HepG2 (cell line): ENCODE results near the gene CTDP1. TPM values are rescaled to one million over a fixed set of nuclear protein-coding genes. Genes with fewer than 3 reads are reported as not detected.

Experiments used
- ATAC-seq: fragments of 200-7000 bp; cut with Tn5 transposase; 3 replicates; pipeline ENCODE4 v1.9.1; 2020; ENCODE audit warnings: mild to moderate bottlenecking, moderate library complexity
- BruUV-seq: library from RNA; stranded (reverse); fragments of 400-500 nt; replicated peaks from 2 replicates; lab custom pipeline; 2021; lab: Mats Ljungman, UMichigan
- CTCF ChIA-PET: fragments of 300-600 bp; formaldehyde crosslinking; extraction: SDS; loops from one replicate; lab custom pipeline; 2021; ENCODE audit warnings: low total read pairs, inconsistent platforms, low intra/inter-chr PET ratio; lab: Yijun Ruan, JAX
- POLR2A ChIA-PET: fragments of 350-600 bp; sonication (Branson Sonifier 250); formaldehyde crosslinking; loops from one replicate; lab custom pipeline; 2020; ENCODE audit warnings: antibody characterized with exemption, inconsistent platforms; lab: Yijun Ruan, JAX
- DNase-seq: peaks from one replicate; pipeline ENCODE4 v3.0.0-alpha.2; 2015; ENCODE audit warnings: low spot score
- FAIRE-seq: peaks from 3 replicates; lab custom pipeline; 2011; peaks lifted over from hg19 to GRCh38; lab: Jason Lieb, UNC
- H2AFZ ChIP-seq: one replicate; pipeline ENCODE4 v1.6.1; 2011; ENCODE audit warnings: low read length, inconsistent platforms
- H3K27ac ChIP-seq: fragments of 300-600 bp; 3 replicates; pipeline ENCODE4 v1.8.0; 2011; ENCODE audit warnings: mixed run types, mild to moderate bottlenecking, mixed read lengths, low read length, inconsistent platforms; ENCODE audit not compliant: insufficient read depth; ENCODE audit errors: extremely low read length
- H3K27me3 ChIP-seq, 2 experiments: fragments of 200-600 bp in 1 of 2; 2 replicates in 1 of 2; 3 replicates in 1 of 2; pipeline versions ENCODE4 v1.6.0 to v1.8.0; 2011; ENCODE audit warnings: low read length in 2 of 2, mild to moderate bottlenecking in 2 of 2, moderate library complexity in 2 of 2, inconsistent platforms in 1 of 2; ENCODE audit not compliant: insufficient read depth in 2 of 2, control insufficient read depth in 1 of 2
- H3K36me3 ChIP-seq, 2 experiments: fragments of 200-600 bp in 1 of 2; replicated peaks in 1 of 2; 2 replicates in 1 of 2; 3 replicates in 1 of 2; pipeline versions ENCODE4 v1.5.1 to v1.8.0; 2011; ENCODE audit warnings: low read length in 2 of 2, inconsistent platforms in 1 of 2; ENCODE audit not compliant: insufficient read depth in 2 of 2, control insufficient read depth in 1 of 2
- H3K4me1 ChIP-seq: 2 replicates; pipeline ENCODE4 v1.5.1; 2012; ENCODE audit warnings: low read length, inconsistent platforms; ENCODE audit not compliant: insufficient read depth
- H3K4me2 ChIP-seq: 2 replicates; pipeline ENCODE4 v1.6.0; 2011; ENCODE audit warnings: low read depth, low read length, inconsistent platforms
- H3K4me3 ChIP-seq, 3 experiments: fragments of 200-600 bp in 1 of 3; sonication (generic), shearing (Covaris generic) in 1 of 3; replicated peaks in 1 of 3; 2 replicates each; pipeline ENCODE4 v1.5.1; 2011 to 2016; ENCODE audit warnings: low read length in 3 of 3, inconsistent platforms in 2 of 3, low read depth in 2 of 3, mild to moderate bottlenecking in 2 of 3, control low read depth in 1 of 3, mixed read lengths in 1 of 3; ENCODE audit not compliant: insufficient read depth in 1 of 3
- H3K79me2 ChIP-seq: one replicate; pipeline ENCODE4 v1.6.1; 2011; ENCODE audit warnings: low read length, inconsistent platforms; ENCODE audit not compliant: insufficient read depth
- H3K9ac ChIP-seq: 2 replicates; pipeline ENCODE4 v1.6.0; 2011; ENCODE audit warnings: mild to moderate bottlenecking, low read depth, low read length, inconsistent platforms; ENCODE audit not compliant: insufficient read depth
- H3K9me3 ChIP-seq: 2 replicates; pipeline ENCODE4 v1.5.1; 2012; ENCODE audit warnings: mild to moderate bottlenecking, low read length
- H4K20me1 ChIP-seq: 2 replicates; pipeline ENCODE4 v1.6.0; 2011; ENCODE audit warnings: inconsistent platforms, mild to moderate bottlenecking, low read length, moderate library complexity; ENCODE audit not compliant: insufficient read depth
- CEBPG ChIP-seq: IDR thresholded peaks from 2 replicates; pipeline ENCODE4 v1.6.1; 2016
- FLYWCH1 ChIP-seq: sonication (generic); formaldehyde crosslinking; IDR thresholded peaks from 2 replicates; pipeline ENCODE4 v1.8.1; 2023; ENCODE audit warnings: mild to moderate bottlenecking, missing genetic modification reagents
- HOXA7 ChIP-seq: sonication (generic); formaldehyde crosslinking; IDR thresholded peaks from 2 replicates; pipeline ENCODE4 v1.8.1; 2022; ENCODE audit warnings: mild to moderate bottlenecking, missing genetic modification reagents, moderate library complexity
- MAFK ChIP-seq, 2 experiments: IDR thresholded peaks in 1 of 2; conservative IDR thresholded peaks in 1 of 2; 2 replicates each; pipeline ENCODE4 v1.6.1; 2011; ENCODE audit warnings: improper control_type of control experiment in 2 of 2, low read length in 2 of 2
- MTERF4 ChIP-seq: sonication (generic); formaldehyde crosslinking; IDR thresholded peaks from 2 replicates; pipeline ENCODE4 v1.8.0; 2023; ENCODE audit warnings: mild to moderate bottlenecking, missing genetic modification reagents
- NFIC ChIP-seq: IDR thresholded peaks from 2 replicates; pipeline ENCODE4 v1.6.1; 2012; ENCODE audit warnings: mild to moderate bottlenecking, low read length, inconsistent platforms
- SYNCRIP ChIP-seq: fragments of 200-400 bp; formaldehyde crosslinking; IDR thresholded peaks from 2 replicates; pipeline ENCODE4 v1.6.1; 2018; ENCODE audit warnings: mild to moderate bottlenecking, low read depth, low read length; ENCODE audit not compliant: insufficient read depth
- THAP7 ChIP-seq: sonication (generic); formaldehyde crosslinking; IDR thresholded peaks from 2 replicates; pipeline ENCODE4 v1.8.1; 2023; ENCODE audit warnings: mild to moderate bottlenecking, missing genetic modification reagents
- TMF1 ChIP-seq: sonication (generic); formaldehyde crosslinking; IDR thresholded peaks from 2 replicates; pipeline ENCODE4 v1.8.1; 2022; ENCODE audit warnings: low read depth, missing genetic modification reagents
- ZBED4 ChIP-seq: sonication (generic); formaldehyde crosslinking; IDR thresholded peaks from 2 replicates; pipeline ENCODE4 v1.4.0; 2020; ENCODE audit warnings: missing genetic modification reagents, borderline replicate concordance
- ZBTB3 ChIP-seq: sonication (generic); formaldehyde crosslinking; IDR thresholded peaks from 2 replicates; pipeline ENCODE4 v1.4.0; 2020; ENCODE audit warnings: low read depth, mild to moderate bottlenecking, moderate library complexity, missing genetic modification reagents, borderline replicate concordance
- ZNF33A ChIP-seq: sonication (generic); formaldehyde crosslinking; IDR thresholded peaks from 2 replicates; pipeline ENCODE4 v1.5.1; 2020; ENCODE audit warnings: missing genetic modification reagents, mild to moderate bottlenecking, moderate library complexity, borderline replicate concordance
- ZNF530 ChIP-seq: sonication (generic); formaldehyde crosslinking; IDR thresholded peaks from 2 replicates; pipeline ENCODE4 v1.5.0; 2020; ENCODE audit warnings: low read depth, mild to moderate bottlenecking, missing genetic modification reagents
- ZNF652 ChIP-seq: IDR thresholded peaks from 2 replicates; pipeline ENCODE4 v1.6.1; 2016; ENCODE audit warnings: low read depth, borderline replicate concordance
- ZNF724P ChIP-seq: sonication (generic); formaldehyde crosslinking; IDR thresholded peaks from 2 replicates; pipeline ENCODE4 v1.8.0; 2022; ENCODE audit warnings: missing genetic modification reagents, borderline replicate concordance
- WGBS: methylation state at CpG from one replicate; pipeline ENCODE4 v1.1.6; 2017; ENCODE audit warnings: low lambda C conversion rate; 5-methylcytosine and 5-hydroxymethylcytosine counted together
- in situ Hi-C: cut with HindIII; loops from 2 replicates; pipeline ENCODE4 v1.10.0; 2017; ENCODE audit warnings: low pct_unique_long_range_greater_than_20kb; ENCODE audit not compliant: extremely low pct_ligation_motif_present
- intact Hi-C: fragments of 100-400 bp; cut with micrococcal nuclease; formaldehyde crosslinking; loops from one replicate; pipeline ENCODE4 v1.10.0; 2022; ENCODE audit not compliant: unreplicated experiment
- polyA plus RNA-seq, 8 experiments: library from polyadenylated mRNA; depleted of rRNA in 3 of 8; stranded (reverse) in 7 of 8; unstranded in 1 of 8; fragments of >200 nt; fragmentation: Illumina TruSeq in 4 of 8; extraction: Trizol in 4 of 8; gene quantifications; 2 replicates each; pipeline versions ENCODE4 v1.2.1 to v1.2.3, GENCODE V29; 2011 to 2016; ENCODE audit warnings: low read depth in 4 of 8, missing spikeins in 1 of 8, mixed read lengths in 1 of 8; ENCODE audit not compliant: insufficient read depth in 1 of 8
- total RNA-seq, 5 experiments: library from RNA; depleted of rRNA; stranded (reverse); fragments of >200 nt; fragmentation: Illumina TruSeq; extraction: Trizol; gene quantifications; 2 replicates each; pipeline ENCODE4 v1.2.3, GENCODE V29; 2016; ENCODE audit warnings: low read depth in 1 of 5

Gene CTDP1
- total and polyA plus RNA-seq, 2 of the 13 experiments (the other 11 are each of a cell fraction or from before 2014, with no cell fraction given) = 6.9 to 11.0 TPM

GRCh38 chr18:79694895-79695213, 15.3 kb downstream of the CTDP1 start:
- TF ChIP-seq ZNF530 (CRISPR knock-in tag) (no peak), TMF1 (no peak), SYNCRIP (no peak), ZNF33A (CRISPR knock-in tag) (no peak), ZNF652 (no peak), CEBPG (CRISPR knock-in tag) (no peak), NFIC (no peak), MTERF4 (CRISPR knock-in tag) (no peak), HOXA7 (CRISPR knock-in tag) (no peak), MAFK (conservative IDR thresholded peaks at IDR 0.05 in 1 of 2, IDR thresholded peaks at IDR 0.05 in 1 of 2; ENCODE audit: low read length in 2 of 2) (no peak), ZBED4 (CRISPR knock-in tag) (no peak), ZBTB3 (CRISPR knock-in tag) (no peak), THAP7 (CRISPR knock-in tag) (no peak), FLYWCH1 (CRISPR knock-in tag) (no peak), ZNF724P (CRISPR knock-in tag) (no peak)
- TF ChIP-seq, all 625 proteins: peak for 0
- no peaks in the 10 kb centered on the region for H3K4me1 ChIP-seq
- 92% methylated on average over 3 of the region's 3 CpGs for WGBS
- H3K9me3 ChIP-seq = no peaks in the 10 kb centered on the region
- H3K9ac ChIP-seq = no peak overlapping the region
- ChIA-PET POLR2A (no interaction called here), CTCF (no interaction called here)
- BruUV-seq = no TSS peak
- H3K4me3 ChIP-seq = no peak overlapping the region
- no peak overlapping the region for H2AFZ ChIP-seq
- in situ Hi-C loops = no loop called here
- H4K20me1 ChIP-seq = no peaks in the 10 kb centered on the region
- peaks cover 19% of the 10 kb centered on the region for H3K79me2 ChIP-seq
- DNase-seq (no peak), FAIRE-seq (no peak), ATAC-seq (no peak)
- intact Hi-C loops = no loop called here
- H3K4me2 ChIP-seq = no peak overlapping the region
- H3K36me3 ChIP-seq = peaks cover 8 to 33% of the 10 kb centered on the region in 2 experiments; a peak in 4 of 5 replicates
- no peak overlapping the region for H3K27ac ChIP-seq
- H3K27me3 ChIP-seq = no peaks in the 10 kb centered on the region
